Natural killer cell (primary cell): ENCODE results near the gene PPP2R5C. TPM values are rescaled to one million over a fixed set of nuclear protein-coding genes. Genes with fewer than 3 reads are reported as not detected.

Source experiments
- ATAC-seq, 3 donors: fragments of 150-1000 bp in 2 of 3; fragments of 200-7000 bp in 1 of 3; cut with Tn5 transposase; 1 replicate in 1 of 3; 2 replicates in 2 of 3; pipeline ENCODE4 v1.10.0; 2021; ENCODE audit warnings: mild to moderate bottlenecking in 2 of 3, moderate library complexity in 2 of 3
- DNase-seq, 2 donors: peaks; one replicate each; pipeline versions ENCODE4 v3.0.0 to v3.0.0-alpha.2; 2013 to 2021; ENCODE audit warnings: mixed read lengths in 1 of 2
- H3K27ac ChIP-seq: one replicate; pipeline ENCODE4 v1.5.1; 2013; ENCODE audit warnings: mild to moderate bottlenecking, low read length
- H3K27me3 ChIP-seq: one replicate; pipeline ENCODE4 v1.6.1; 2013; ENCODE audit warnings: low read length; ENCODE audit not compliant: control insufficient read depth, insufficient read depth
- H3K36me3 ChIP-seq: one replicate; pipeline ENCODE4 v1.6.1; 2013; ENCODE audit warnings: low read length; ENCODE audit not compliant: control insufficient read depth, insufficient read depth
- H3K4me1 ChIP-seq: one replicate; pipeline ENCODE4 v1.6.1; 2013; ENCODE audit warnings: low read length; ENCODE audit not compliant: control insufficient read depth, insufficient read depth
- H3K4me3 ChIP-seq: one replicate; pipeline ENCODE4 v1.5.1; 2013; ENCODE audit warnings: low read length
- H3K9me3 ChIP-seq: one replicate; pipeline ENCODE4 v1.6.1; 2013; ENCODE audit warnings: low read length; ENCODE audit not compliant: control insufficient read depth, insufficient read depth
- H3K27ac Mint-ChIP-seq, 2 donors: one replicate each; pipeline ENCODE4 v1.8.0; 2022; ENCODE audit warnings: mild to moderate bottlenecking in 2 of 2, mixed read lengths in 2 of 2, moderate library complexity in 1 of 2
- H3K27me3 Mint-ChIP-seq, 2 donors: one replicate each; pipeline ENCODE4 v1.8.0; 2022; ENCODE audit warnings: low read depth in 2 of 2, mixed read lengths in 2 of 2
- H3K36me3 Mint-ChIP-seq: one replicate; pipeline ENCODE4 v1.8.0; 2022; ENCODE audit warnings: mixed read lengths
- H3K4me1 Mint-ChIP-seq, 2 donors: one replicate each; pipeline ENCODE4 v1.8.0; 2022; ENCODE audit warnings: mixed read lengths in 2 of 2
- H3K4me3 Mint-ChIP-seq: one replicate; pipeline ENCODE4 v1.8.0; 2022; ENCODE audit warnings: mild to moderate bottlenecking, moderate library complexity, mixed read lengths
- H3K9me3 Mint-ChIP-seq, 2 donors: one replicate each; pipeline ENCODE4 v1.8.0; 2022; ENCODE audit warnings: mixed read lengths in 2 of 2
- CTCF ChIP-seq: fragments of 200-600 bp; IDR thresholded peaks from one replicate; pipeline ENCODE4 v1.8.0; 2022; ENCODE audit warnings: antibody characterized with exemption
- WGBS: methylation state at CpG from one replicate; pipeline ENCODE4 v1.1.7; 2013; ENCODE audit warnings: missing lambda C conversion rate; ENCODE audit not compliant: insufficient coverage; 5-methylcytosine and 5-hydroxymethylcytosine counted together
- intact Hi-C: fragments of 100-400 bp; cut with micrococcal nuclease; formaldehyde crosslinking; loops from one replicate; pipeline ENCODE4 v1.14.2; 2022
- total RNA-seq, 4 donors: library from RNA; stranded (reverse); fragments of 120-200 nt in 1 of 4; gene quantifications; one replicate each; pipeline versions ENCODE4 v1.2.3 to v1.2.4, GENCODE V29; 2013 to 2022

Gene PPP2R5C
- total RNA-seq, 3 donors from 2014 or later (not counting 1 experiment from before 2014, with no cell fraction given): 716 to 779 (median 736) TPM

GRCh38 chr14:101914083-101914482 lies 152.6 kb downstream of the PPP2R5C start:
- H3K36me3 Mint-ChIP-seq: no peaks in the 10 kb centered on the region
- H3K9me3 Mint-ChIP-seq: no peaks in the 10 kb centered on the region
- Histone ChIP-seq H3K36me3 (peaks cover 79% of the 10 kb centered on the region), H3K4me3 (no peak overlapping the region), H3K4me1 (no peaks in the 10 kb centered on the region), H3K27ac (no peak overlapping the region), H3K27me3 (no peaks in the 10 kb centered on the region), H3K9me3 (no peaks in the 10 kb centered on the region)
- 96% methylated on average over 7 of the region's 8 CpGs for WGBS
- ATAC-seq (no peak), DNase-seq (no peak)
- no peaks in the 10 kb centered on the region for H3K27me3 Mint-ChIP-seq
- TF ChIP-seq CTCF: no peak
- peak overlapping the region; percentile 63 to 79 for H3K27ac Mint-ChIP-seq
- intact Hi-C loops: no loop called here
- H3K4me1 Mint-ChIP-seq: peaks cover 15 to 23% of the 10 kb centered on the region in 2 donors
- H3K4me3 Mint-ChIP-seq: no peak overlapping the region

GRCh38 chr14:101915871-101916815 lies 154.6 kb downstream of the PPP2R5C start:
- ATAC-seq (no peak), DNase-seq (no peak)
- H3K4me3 ChIP-seq: no peak overlapping the region
- 97% methylated on average over 23 of the region's 23 CpGs for WGBS
- H3K36me3 Mint-ChIP-seq: no peaks in the 10 kb centered on the region
- intact Hi-C loops: no loop called here
- peaks cover 18 to 24% of the 10 kb centered on the region in 2 donors for H3K4me1 Mint-ChIP-seq
- no peaks in the 10 kb centered on the region for H3K9me3 Mint-ChIP-seq
- H3K4me3 Mint-ChIP-seq: no peak overlapping the region
- no peak overlapping the region for H3K27ac ChIP-seq
- peak overlapping the region; percentile 88 for H3K27ac Mint-ChIP-seq
- no peaks in the 10 kb centered on the region for H3K9me3 ChIP-seq
- no peak for TF ChIP-seq CTCF
- H3K4me1 ChIP-seq: no peaks in the 10 kb centered on the region
- H3K27me3 Mint-ChIP-seq: no peaks in the 10 kb centered on the region
- H3K27me3 ChIP-seq: no peaks in the 10 kb centered on the region
- H3K36me3 ChIP-seq: peaks cover 70% of the 10 kb centered on the region

GRCh38 chr14:101916816-101917412 lies 155.4 kb downstream of the PPP2R5C start:
- 89% methylated on average over 18 of the region's 18 CpGs for WGBS
- no peaks in the 10 kb centered on the region for H3K27me3 Mint-ChIP-seq
- ATAC-seq (no peak), DNase-seq (no peak)
- H3K4me3 Mint-ChIP-seq: no peak overlapping the region
- peaks cover 18 to 24% of the 10 kb centered on the region in 2 donors for H3K4me1 Mint-ChIP-seq
- no peak for TF ChIP-seq CTCF
- H3K9me3 ChIP-seq: no peaks in the 10 kb centered on the region
- no peaks in the 10 kb centered on the region for H3K27me3 ChIP-seq
- peak overlapping the region; percentile 88 for H3K27ac Mint-ChIP-seq
- H3K9me3 Mint-ChIP-seq: no peaks in the 10 kb centered on the region
- H3K27ac ChIP-seq: no peak overlapping the region
- H3K4me1 ChIP-seq: no peaks in the 10 kb centered on the region
- peaks cover 67% of the 10 kb centered on the region for H3K36me3 ChIP-seq
- intact Hi-C loops: no loop called here
- H3K36me3 Mint-ChIP-seq: no peaks in the 10 kb centered on the region
- H3K4me3 ChIP-seq: no peak overlapping the region
